Fibroblast of peridontal ligament (primary cell): ENCODE measurements around the gene FBXW7.
A peak's percentile ranks its signal among the peaks of the same experiment; 100 is the strongest.

ENCODE experiments used
- DNase-seq: peaks from one replicate; pipeline ENCODE4 v3.0.0-alpha.2; 2010; ENCODE audit errors: extremely low read depth

The FBXW7 gene

DNA sequence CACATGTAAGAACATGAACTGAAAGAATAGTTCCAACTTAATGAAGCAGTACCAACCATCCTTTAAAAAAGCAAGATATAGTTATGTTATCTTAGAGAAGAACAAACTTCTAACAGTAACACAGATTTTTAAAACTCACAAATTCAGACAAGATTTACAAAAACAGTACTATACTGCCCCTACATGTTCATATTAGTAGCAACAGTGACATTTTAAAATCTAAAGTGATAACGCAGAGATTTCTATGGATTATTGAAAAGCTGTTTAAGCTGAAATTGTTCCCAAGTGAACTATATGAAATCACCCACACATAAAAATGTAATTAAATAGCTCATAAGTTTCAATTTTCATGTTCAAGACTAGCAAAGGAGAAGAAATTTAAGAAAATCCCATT is 166.0 kb downstream of the FBXW7 start:
- DNase-seq: peak; percentile 55

DNA sequence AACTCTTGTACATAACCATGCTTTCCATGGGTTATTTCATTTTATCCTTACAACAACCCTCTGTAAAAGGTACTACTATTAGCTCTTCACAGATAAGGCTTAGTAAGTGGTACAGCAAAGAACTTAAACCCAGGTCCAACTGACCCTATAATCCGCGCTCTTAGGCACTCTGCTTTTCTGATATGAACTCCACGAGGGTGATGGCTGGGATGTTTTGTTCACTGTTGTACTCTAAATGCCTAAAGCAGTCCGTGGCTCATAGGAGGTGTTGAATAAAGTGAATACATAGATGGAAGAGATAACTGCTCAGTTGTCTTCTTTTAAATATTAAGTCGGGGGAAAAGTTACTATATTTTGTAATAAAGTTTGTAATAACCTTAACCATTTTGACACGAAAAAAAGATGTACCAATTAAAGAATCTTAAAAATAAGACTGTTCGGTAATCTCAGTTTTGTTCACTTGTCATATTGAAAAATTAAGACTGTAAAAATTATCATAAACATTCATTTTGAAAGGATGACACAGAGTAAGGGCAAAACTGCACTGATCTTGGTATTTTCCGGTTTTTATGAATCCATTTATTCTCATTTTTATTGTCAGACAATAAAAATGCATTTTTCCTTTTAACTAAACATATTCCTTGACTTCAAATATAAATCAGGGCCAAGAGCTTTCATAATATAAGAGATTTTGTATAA is 166.5 kb downstream of the FBXW7 start:
- no peak for DNase-seq

DNA sequence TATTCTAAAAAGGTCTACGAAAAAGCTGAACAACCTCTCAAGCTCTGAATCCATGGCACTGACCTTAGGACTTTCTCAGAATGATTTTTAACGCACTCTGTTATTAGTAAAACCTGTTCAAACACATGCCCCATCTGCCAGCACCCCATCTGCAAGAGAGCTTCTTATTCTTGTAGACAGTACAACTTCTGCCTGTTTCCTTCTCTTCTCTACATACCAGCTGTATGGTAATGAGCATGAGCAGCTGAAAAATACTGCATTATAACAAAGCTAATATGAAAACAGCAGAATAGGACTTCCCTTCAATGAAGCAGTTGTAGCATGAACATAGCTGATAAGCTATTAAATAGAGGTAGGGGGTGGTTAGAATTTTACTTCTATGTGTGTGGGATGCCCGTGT is 167.9 kb downstream of the FBXW7 start:
- DNase-seq: no peak

DNA sequence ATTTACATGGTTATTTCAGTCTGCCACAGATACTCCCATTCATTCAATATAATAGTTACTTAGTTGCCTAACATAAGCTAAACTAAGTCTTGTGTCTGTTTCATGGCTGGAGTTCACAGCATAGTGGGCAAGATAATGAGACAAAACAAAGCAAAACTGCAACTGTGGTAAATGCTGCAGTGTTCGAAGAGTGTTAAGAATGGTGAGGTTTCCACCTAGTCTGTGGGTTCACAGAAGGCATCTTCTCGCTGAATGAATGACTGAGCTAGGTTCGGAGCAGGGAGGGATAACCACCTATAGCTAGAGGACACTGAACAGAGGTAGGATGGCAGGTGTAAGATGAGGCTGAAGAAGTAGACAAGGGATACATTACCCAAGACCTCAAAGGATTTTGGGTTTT is 171.0 kb downstream of the FBXW7 start:
- no peak for DNase-seq

DNA sequence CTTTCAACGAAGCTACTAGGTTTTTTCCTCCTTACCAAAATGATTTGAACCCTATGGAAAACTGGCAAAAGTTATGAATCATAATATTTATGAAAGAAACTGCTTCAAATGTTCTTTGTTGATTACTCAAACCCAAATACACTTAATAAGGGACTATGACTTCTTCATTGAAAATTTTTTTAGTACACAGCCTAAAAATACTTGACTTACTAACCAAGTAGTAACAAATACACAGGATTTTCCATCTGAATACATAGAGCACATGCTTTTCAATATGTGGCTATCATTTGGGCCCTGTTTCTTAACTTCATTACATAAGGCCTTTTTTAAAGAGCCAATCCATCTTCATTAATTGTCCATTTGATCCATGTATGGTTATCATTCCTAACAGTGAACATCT is 171.5 kb downstream of the FBXW7 start:
- no peak for DNase-seq

DNA sequence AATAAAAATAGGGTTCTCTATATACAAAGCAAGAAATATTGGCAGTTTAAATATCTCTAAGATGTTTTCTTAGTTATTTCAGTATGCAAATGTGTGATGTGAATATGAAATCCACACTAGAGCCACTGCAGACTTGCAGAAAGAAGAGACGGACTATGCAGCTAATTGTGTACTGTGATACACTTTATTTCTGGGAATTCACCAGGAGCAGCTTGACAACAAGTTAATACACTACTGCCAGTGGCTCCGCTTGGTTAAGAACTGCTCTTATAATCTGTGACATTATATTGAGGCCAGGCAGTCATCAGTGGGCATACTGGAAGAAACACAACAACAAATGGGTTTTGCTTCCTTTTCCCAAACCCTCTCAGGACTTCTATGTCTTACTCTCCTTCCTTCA is 172.0 kb downstream of the FBXW7 start:
- DNase-seq: no peak

DNA sequence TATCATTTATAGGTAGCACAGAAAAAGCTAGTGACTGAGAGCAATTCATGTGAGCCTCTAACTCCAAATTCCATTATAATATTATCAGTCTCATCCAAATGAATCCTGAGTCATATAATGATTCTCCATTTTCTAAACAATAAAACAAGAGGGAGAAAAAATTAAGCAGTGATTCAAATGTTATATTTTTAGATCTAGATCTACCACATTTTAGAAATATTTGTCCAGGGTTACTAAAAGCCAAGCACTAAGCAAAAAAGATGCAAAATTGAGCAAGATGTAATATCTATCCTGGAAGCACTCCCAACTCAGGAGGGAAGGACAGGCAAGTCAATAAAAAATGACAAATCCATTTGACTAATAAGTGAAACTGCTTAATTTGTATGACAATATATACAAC is 172.8 kb downstream of the FBXW7 start:
- peak; percentile 71 for DNase-seq

DNA sequence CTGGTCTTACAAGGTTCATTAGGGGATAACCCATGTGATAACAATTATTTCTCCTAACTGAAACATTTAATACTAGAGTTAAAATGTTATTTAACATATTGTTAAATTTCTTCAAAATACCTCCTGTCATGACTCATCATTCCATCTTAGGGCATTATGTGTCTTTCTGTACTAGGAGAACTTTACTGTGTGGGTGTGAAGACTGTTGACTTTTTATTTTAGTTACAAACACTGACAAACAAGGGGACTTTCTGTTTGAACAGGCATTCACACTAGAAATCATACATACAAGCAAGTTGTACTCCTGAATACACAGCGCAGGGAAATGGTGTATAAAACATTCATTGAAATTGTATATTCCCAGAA is 175.9 kb downstream of the FBXW7 start:
- DNase-seq: no peak

DNA sequence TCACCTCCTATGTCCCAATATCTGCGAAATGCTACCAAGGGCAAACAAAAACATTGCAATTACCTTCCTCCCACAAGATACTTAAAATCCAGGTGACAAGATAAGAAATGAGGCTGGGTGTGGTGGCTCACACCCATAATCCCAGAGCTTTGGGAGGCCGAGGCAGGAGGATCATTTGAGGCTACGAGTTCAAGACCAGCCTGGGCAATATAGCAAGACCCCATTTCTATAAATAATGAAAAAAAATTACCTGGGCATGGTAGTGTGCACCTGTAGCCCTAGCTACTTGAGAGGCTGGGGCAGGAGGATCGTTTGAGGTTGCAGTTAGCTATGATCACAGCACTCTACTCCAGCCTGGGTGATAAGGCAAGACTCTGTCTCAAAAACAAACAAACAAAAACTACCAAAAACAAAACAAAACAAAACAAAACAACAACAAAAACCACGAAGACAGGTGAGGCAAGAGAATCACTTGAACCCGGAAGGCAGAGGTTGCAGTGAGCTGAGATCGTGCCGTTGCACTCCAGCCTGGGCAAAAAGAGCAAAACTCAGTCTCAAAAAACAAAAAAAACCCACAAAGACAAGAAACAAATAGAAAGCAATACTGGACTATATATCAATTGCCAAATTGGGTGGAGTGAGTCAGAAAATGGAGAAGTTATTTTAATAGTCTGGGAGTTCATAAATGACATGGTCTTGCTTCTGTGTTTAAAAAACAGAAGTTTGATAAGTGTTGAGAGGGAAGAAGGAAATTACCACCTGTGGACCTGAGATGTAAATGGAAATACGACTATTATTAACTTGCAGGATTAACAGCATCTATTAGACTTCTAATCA is 176.5 kb downstream of the FBXW7 start:
- DNase-seq: no peak

DNA sequence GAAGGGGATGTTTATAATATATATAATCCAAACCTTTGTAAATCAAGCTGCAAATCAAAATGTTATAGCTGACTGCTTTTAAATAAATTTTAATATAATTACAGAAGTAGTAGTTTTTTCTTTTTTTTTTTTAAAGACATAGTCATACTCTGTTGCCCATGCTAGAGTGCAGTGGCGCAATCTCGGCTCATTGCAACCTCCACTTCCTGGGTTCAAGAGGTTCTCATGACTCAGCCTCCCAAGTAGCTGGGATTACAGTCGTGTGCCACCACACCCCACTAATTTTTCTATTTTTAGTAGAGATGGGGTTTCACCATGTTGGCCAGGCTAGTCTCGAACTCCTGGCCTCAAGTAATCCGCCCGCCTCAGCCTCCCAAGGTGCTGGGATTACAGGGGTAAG is 178.7 kb downstream of the FBXW7 start:
- no peak for DNase-seq

DNA sequence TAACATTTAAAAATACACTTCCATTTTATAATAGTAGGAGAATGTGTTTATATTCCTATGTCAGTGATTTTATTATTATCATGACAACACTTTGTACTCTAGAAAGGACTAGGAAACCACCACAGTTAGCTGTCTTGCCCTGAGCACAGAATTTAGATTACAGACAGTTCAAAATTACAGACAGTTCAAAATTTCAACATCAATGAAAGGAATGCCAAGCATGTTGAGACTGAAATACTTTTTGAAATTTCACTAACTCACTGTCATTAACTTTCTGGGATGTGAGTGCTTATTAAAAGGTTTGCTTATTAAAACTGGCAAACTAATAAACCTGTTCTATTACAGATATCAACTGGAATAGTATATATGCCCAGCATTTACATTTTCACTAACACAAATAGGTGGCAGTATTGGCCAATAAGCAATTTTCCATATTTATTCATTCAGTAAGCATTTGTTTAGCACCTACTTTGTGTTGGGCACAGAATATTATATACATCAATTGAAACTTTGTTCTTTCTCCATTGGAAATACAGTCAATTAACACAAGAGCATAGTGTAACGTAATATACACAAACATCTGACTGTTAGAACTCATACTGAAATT is 179.4 kb downstream of the FBXW7 start:
- peak; percentile 58 for DNase-seq

DNA sequence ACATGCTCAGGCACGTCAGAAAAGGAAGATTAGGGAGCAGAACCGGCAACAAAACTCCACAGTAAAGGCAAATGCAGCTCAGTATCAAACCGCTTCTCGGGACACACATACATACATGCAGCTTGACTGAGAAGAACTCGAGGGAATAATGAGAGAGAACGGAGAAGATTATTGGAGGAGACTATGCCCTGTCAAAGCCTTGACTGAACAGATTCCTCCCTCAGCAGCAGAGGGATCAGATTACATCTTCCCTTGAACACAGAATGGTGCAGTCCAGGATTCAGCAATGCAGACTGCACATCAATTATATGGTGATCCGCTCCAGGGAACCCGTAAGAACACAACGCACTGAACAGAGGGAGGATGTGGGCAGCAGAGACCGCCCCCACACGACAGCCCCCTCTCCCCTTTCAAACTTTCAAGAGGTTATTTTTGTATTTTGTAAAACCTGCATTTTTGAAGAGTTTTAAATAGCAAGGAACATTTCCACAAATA is 183.2 kb downstream of the FBXW7 start:
- DNase-seq: peak; percentile 97

DNA sequence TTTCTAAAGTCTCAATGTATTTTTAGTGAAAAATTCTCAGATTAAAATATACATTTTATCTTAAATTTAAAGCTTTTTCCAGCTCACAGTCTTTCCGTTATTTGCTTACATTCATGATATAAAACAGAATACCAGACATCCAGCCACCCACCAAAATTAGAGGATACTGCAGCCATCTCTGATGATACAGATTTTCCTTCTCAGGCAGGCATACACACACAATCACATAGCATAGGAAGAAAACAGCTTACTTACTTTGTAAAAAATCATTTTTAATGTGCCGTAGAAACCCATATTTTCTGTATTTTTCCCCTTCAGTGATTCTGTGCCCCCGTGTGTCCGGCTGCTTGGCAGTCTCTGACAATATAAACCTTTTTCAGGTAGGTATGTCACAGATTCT is 183.7 kb downstream of the FBXW7 start:
- no peak for DNase-seq

DNA sequence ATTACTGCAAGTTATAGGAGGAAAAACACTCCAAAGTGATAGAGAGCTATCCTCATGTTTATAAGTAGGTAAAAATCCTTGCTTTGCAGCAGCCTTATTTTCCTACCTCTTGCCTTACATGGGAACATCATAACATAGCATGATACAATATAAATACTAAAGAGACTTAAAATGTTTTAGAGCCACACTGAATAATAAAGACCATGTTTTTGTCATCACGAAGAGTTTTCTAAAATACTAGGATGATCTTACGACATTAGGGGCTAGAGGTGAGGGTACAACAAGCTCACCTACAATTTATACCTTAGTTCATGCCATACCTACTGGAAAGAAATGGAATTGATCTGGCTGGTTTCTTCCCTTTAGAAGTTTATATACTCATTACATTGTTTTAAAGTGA is 184.8 kb downstream of the FBXW7 start:
- no peak for DNase-seq

DNA sequence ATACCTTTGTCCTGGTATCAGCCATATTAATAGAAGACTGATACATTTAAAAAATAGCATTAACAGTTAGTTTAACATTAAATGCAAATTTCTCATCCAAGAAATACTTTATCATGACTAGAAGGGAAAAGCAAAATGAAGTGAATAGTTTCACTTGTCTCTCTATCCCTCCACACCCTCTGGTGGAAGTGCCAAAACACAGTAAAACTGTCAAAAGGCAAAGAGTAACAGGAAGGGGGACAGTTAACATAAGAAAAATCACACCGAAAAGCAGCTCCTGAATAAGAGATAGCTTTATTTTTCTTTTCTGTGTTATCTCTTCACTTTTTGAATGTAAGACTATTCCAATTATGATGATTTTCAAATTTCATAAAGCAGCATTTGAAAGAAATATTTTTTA is 187.2 kb downstream of the FBXW7 start:
- peak; percentile 45 for DNase-seq

DNA sequence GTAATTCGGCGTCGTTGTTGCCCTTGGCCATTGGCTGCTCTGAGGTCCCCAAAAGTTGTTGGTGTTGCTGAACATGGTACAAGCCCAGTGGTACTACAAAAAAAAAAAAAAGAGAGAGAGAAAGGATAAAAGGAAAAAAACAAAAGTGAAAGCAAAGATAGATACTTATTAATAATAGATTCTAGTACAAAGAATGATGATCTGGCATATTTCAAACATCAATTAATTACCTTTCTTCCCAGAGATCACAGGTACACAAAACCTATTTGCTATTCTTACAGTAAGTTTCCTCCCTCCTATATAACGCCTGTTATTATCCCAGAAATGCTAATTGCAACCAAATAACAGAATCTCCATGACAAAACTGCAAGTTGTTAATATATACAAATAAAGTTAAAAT is 188.9 kb downstream of the FBXW7 start:
- DNase-seq: no peak

DNA sequence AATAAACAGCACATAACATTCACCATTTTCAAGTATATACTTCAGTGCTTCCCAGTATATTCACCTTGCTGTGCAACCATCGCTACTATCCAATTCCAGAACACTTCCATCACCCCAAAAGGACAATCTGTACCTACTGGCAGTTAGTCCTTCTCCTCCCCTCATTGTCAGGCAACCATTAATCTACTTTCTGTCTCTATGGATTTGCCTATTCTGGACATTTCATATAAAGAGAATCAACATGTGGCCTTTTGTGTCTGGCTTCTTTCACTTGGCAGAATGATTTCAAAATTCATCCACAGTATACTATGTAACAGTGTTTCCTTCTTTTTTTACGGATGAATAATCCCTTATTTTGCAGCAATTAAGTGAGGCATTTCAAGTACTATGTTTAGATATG is 189.4 kb downstream of the FBXW7 start:
- DNase-seq: no peak

DNA sequence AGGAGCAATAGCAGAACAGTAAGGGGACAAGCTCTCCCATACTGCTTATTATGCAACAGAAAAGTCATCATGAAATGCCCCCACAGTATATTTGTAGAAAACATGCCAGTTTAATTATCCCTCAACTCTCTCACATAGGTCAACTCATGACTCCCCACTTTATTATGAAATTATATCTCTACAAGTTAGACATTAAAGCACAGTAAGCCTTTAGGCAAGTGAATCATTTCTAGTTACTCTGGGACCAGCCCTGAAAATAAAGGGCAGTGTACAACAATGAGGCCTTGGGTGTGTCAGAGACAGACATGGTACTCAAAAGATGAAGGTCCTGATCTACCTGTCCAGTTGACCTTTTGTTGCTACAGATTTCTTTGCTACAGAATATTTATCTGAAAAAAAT is 191.9 kb downstream of the FBXW7 start:
- DNase-seq: no peak

DNA sequence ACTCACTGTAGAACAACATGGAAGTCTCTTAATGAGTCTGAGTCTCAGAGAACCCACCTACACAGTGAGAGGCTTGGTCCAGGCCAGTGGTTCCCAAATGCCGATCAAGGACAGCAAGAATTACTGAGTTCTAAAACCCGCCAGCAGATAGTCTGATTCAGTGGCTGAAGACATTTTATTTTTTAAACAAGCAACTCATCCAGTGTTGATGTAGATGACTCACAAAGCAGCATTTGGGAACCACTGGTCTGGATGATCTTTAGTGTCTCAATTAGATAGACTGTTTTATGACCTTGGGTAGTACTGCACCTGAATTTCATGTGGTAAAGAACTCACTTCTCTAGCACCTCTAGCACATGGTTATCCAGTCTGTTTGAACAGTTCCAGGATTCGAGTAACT is 193.6 kb downstream of the FBXW7 start:
- DNase-seq: peak; percentile 57

DNA sequence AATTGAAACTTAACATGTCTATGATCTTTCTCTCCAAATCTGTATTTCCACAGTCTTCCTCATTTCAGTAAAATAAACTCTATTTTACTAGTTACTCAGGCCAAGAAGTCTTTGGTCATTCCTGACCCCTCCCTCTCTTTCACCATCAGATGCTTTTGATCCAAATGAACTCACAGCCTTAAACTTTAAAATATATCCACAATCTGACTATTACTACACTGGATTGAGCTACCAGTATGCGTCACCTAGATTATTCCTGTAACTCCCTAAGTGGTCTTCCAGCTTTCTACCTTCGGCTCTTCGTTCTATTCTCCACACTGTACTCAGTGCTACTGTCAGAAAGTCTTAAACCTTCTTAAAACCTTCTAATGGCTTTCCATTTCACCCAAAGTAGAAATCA is 195.1 kb downstream of the FBXW7 start:
- peak; percentile 65 for DNase-seq

DNA sequence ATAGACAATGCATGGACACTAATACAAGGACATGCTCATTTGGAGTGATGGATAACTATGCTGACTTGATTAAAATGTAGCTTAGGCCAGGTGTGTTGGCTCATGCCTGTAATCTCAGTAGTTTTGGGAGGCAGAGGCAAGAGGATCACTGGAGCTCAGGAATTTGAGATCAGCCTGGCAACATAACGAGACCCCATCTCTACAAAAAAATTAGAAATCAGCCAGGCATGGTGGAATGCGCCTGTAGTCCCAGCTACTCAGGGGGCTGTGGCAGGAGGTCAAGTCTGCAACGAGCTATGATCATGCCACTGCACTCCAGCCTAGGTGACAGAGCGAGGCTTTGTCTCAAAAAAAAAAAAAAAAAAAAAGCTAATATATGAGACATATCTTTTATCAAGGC is 196.3 kb downstream of the FBXW7 start:
- DNase-seq: no peak

DNA sequence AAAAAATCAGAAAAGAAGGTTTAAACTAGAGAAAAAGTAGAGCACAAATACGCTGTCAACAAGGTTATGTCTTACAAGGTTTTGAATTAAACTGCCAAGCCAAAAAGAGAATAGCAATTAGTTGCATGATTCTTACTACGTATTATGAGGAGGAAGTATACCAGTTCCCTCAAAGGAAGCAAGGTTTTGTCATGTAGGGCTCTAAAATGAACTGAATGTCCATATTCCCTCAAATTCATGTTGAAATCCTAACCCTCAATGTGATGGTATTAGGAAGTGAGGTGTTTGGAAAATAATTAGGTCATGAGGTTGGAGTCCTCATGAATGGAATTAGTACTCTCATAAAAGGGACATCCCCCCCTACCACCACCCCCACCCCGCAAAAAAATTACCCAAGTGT is 201.0 kb downstream of the FBXW7 start:
- no peak for DNase-seq

DNA sequence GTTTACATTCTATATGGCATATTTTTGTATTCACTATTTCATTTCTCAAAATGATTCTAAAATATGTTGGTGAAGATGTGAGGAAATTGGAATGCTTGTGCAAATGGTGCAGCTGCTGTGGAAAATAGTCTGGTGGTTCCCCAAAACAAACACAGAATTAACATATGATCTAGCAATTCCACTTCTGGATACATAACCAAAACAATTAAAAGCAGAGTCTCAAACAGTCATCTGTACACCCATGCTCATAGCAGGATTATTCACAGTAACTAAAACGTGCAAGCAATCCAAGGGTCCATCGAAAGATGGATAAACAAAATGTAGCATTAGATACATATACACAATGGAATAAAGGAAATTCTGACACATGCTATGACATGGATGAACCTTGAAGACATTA is 204.8 kb downstream of the FBXW7 start:
- DNase-seq: peak; percentile 49
